H9 (cell line): Measurements from ENCODE around the gene HELT. TPM values are rescaled to one million over a fixed set of nuclear protein-coding genes. Genes with fewer than 3 reads are reported as not detected.
A peak's percentile ranks its signal among the peaks of the same experiment; 100 is the strongest.

Experiments used
- DNase-seq: peaks from one replicate; pipeline ENCODE4 v3.0.0-alpha.2; 2017
- H2AFZ ChIP-seq: one replicate; pipeline ENCODE4 v1.6.1; 2013; ENCODE audit warnings: mild to moderate bottlenecking, low read length, control low read depth, moderate library complexity
- H2AK5ac ChIP-seq: 2 replicates; pipeline ENCODE4 v1.6.1; 2013; ENCODE audit warnings: low read length, control low read depth, mixed read lengths; ENCODE audit not compliant: insufficient read length
- H2BK120ac ChIP-seq: one replicate; pipeline ENCODE4 v1.6.1; 2013; ENCODE audit warnings: low read depth, mild to moderate bottlenecking, low read length, control low read depth, inconsistent platforms; ENCODE audit not compliant: poor library complexity, severe bottlenecking
- H2BK12ac ChIP-seq: 2 replicates; pipeline ENCODE4 v1.6.1; 2013; ENCODE audit warnings: low read length, control low read depth, mixed read lengths, low read depth; ENCODE audit not compliant: insufficient read length
- H2BK15ac ChIP-seq: 2 replicates; pipeline ENCODE4 v1.6.1; 2013; ENCODE audit warnings: low read depth, low read length, control low read depth
- H2BK20ac ChIP-seq: one replicate; pipeline ENCODE4 v1.6.1; 2013; ENCODE audit warnings: low read depth, mild to moderate bottlenecking, low read length, control low read depth, inconsistent platforms; ENCODE audit not compliant: poor library complexity, severe bottlenecking
- H2BK5ac ChIP-seq: 2 replicates; pipeline ENCODE4 v1.6.1; 2013; ENCODE audit warnings: low read length, control low read depth, mixed read lengths; ENCODE audit not compliant: insufficient read length
- H3K14ac ChIP-seq: 2 replicates; pipeline ENCODE4 v1.6.1; 2013; ENCODE audit warnings: low read length, control low read depth; ENCODE audit not compliant: insufficient read depth
- H3K18ac ChIP-seq: 2 replicates; pipeline ENCODE4 v1.6.1; 2013; ENCODE audit warnings: low read depth, mild to moderate bottlenecking, mixed read lengths, low read length, control low read depth; ENCODE audit not compliant: insufficient read length
- H3K23ac ChIP-seq: 2 replicates; pipeline ENCODE4 v1.6.1; 2013; ENCODE audit warnings: low read length, control low read depth, mixed read lengths, low read depth; ENCODE audit not compliant: insufficient read length
- H3K23me2 ChIP-seq: 2 replicates; pipeline ENCODE4 v1.6.1; 2013; ENCODE audit warnings: low read depth, mild to moderate bottlenecking, mixed read lengths, low read length, control low read depth; ENCODE audit not compliant: insufficient read length, poor library complexity, severe bottlenecking
- H3K27ac ChIP-seq: 2 replicates; pipeline ENCODE4 v1.5.1; 2013; ENCODE audit warnings: low read length, control low read depth, mixed read lengths, low read depth; ENCODE audit not compliant: insufficient read length
- H3K27me3 ChIP-seq: 2 replicates; pipeline ENCODE4 v1.6.1; 2013; ENCODE audit warnings: low read length, control low read depth, inconsistent platforms; ENCODE audit not compliant: insufficient read depth
- H3K4ac ChIP-seq: 2 replicates; pipeline ENCODE4 v1.6.1; 2013; ENCODE audit warnings: low read depth, mild to moderate bottlenecking, control low read depth, inconsistent platforms, low read length, moderate library complexity
- H3K4me1 ChIP-seq: 2 replicates; pipeline ENCODE4 v1.6.1; 2013; ENCODE audit warnings: low read length, control low read depth, inconsistent platforms; ENCODE audit not compliant: insufficient read depth
- H3K4me2 ChIP-seq: 2 replicates; pipeline ENCODE4 v1.6.1; 2013; ENCODE audit warnings: low read length, control low read depth, mixed read lengths; ENCODE audit not compliant: insufficient read length, insufficient read depth
- H3K56ac ChIP-seq: 2 replicates; pipeline ENCODE4 v1.6.1; 2013; ENCODE audit warnings: low read depth, mild to moderate bottlenecking, mixed read lengths, low read length, control low read depth; ENCODE audit not compliant: insufficient read length
- H3K79me1 ChIP-seq: 2 replicates; pipeline ENCODE4 v1.6.1; 2013; ENCODE audit warnings: low read depth, mild to moderate bottlenecking, moderate library complexity, low read length, control low read depth, inconsistent platforms; ENCODE audit not compliant: insufficient read depth, poor library complexity, severe bottlenecking
- H3K79me2 ChIP-seq: 2 replicates; pipeline ENCODE4 v1.6.1; 2013; ENCODE audit warnings: low read length, control low read depth, inconsistent platforms; ENCODE audit not compliant: insufficient read depth
- H3K9ac ChIP-seq: 2 replicates; pipeline ENCODE4 v1.6.1; 2013; ENCODE audit warnings: low read length, control low read depth, mixed read lengths; ENCODE audit not compliant: insufficient read length; ENCODE audit errors: extremely low read depth
- H3K9me3 ChIP-seq: one replicate; pipeline ENCODE4 v1.6.1; 2013; ENCODE audit warnings: low read depth, low read length, inconsistent platforms; ENCODE audit not compliant: control insufficient read depth
- H3T11ph ChIP-seq: one replicate; pipeline ENCODE4 v1.6.1; 2013; ENCODE audit warnings: mild to moderate bottlenecking, low read length, control low read depth, inconsistent platforms
- H4K20me1 ChIP-seq: one replicate; pipeline ENCODE4 v1.6.1; 2013; ENCODE audit not compliant: control insufficient read depth, insufficient read length, insufficient read depth
- H4K5ac ChIP-seq: 2 replicates; pipeline ENCODE4 v1.6.1; 2013; ENCODE audit warnings: low read depth, mild to moderate bottlenecking, mixed read lengths, low read length, control low read depth; ENCODE audit not compliant: insufficient read length
- H4K8ac ChIP-seq: replicated peaks from 2 replicates; pipeline ENCODE4 v1.6.1; 2013; ENCODE audit warnings: low read length, control low read depth, mixed read lengths, low read depth; ENCODE audit not compliant: insufficient read length
- H4K91ac ChIP-seq: 2 replicates; pipeline ENCODE4 v1.6.1; 2013; ENCODE audit warnings: low read depth, mild to moderate bottlenecking, moderate library complexity, mixed read lengths, low read length, control low read depth; ENCODE audit not compliant: insufficient read length
- H3K27ac Mint-ChIP-seq, 3 experiments: 2 replicates in 2 of 3; 3 replicates in 1 of 3; pipeline ENCODE4 v1.8.0; 2020 to 2021; ENCODE audit warnings: mixed read lengths in 3 of 3, mild to moderate bottlenecking in 1 of 3, moderate library complexity in 1 of 3
- H3K27me3 Mint-ChIP-seq: 2 replicates; pipeline ENCODE4 v1.8.0; 2021; ENCODE audit warnings: low read depth, mild to moderate bottlenecking, moderate library complexity, mixed read lengths
- H3K36me3 Mint-ChIP-seq, 3 experiments: 2 replicates in 2 of 3; 3 replicates in 1 of 3; pipeline ENCODE4 v1.8.0; 2020 to 2021; ENCODE audit warnings: low read depth in 3 of 3, mixed read lengths in 3 of 3; ENCODE audit not compliant: insufficient read depth in 1 of 3
- H3K4me1 Mint-ChIP-seq, 2 experiments: 2 replicates each; pipeline ENCODE4 v1.8.0; 2020; ENCODE audit warnings: mixed read lengths in 2 of 2
- H3K4me3 Mint-ChIP-seq, 2 experiments: 2 replicates in 1 of 2; 3 replicates in 1 of 2; pipeline ENCODE4 v1.8.0; 2020 to 2021; ENCODE audit warnings: mild to moderate bottlenecking in 2 of 2, mixed read lengths in 2 of 2, moderate library complexity in 1 of 2
- H3K9me3 Mint-ChIP-seq, 2 experiments: 2 replicates in 1 of 2; 3 replicates in 1 of 2; pipeline ENCODE4 v1.8.0; 2020; ENCODE audit warnings: mild to moderate bottlenecking in 2 of 2, mixed read lengths in 2 of 2, moderate library complexity in 1 of 2
- CTCF ChIP-seq: fragments of 200-600 bp; sonication (generic); conservative IDR thresholded peaks from 3 replicates; pipeline ENCODE4 v1.8.0; 2021; ENCODE audit warnings: antibody characterized with exemption, mild to moderate bottlenecking
- WGBS: extraction: QIAGEN DNeasy Blood & Tissue Kit; methylation state at CpG from one replicate; pipeline ENCODE4 v1.1.7; 2013; ENCODE audit warnings: missing lambda C conversion rate, low lambda C conversion rate, mixed read lengths; ENCODE audit not compliant: insufficient read length; ENCODE audit errors: extremely low coverage; 5-methylcytosine and 5-hydroxymethylcytosine counted together
- total RNA-seq: library from RNA; stranded (reverse); gene quantifications from 2 replicates; pipeline ENCODE4 v1.2.1, GENCODE V29; 2021

HELT gene
- total RNA-seq, 1 experiment from 2014 or later, result not detected

- H3K9ac ChIP-seq, result no peak overlapping the region
- H2BK15ac ChIP-seq, result no peak overlapping the region
- H3K4ac ChIP-seq, result no peak overlapping the region
- no CpG with 5 or more reads among the region's 6 CpGs for WGBS
- no peak overlapping the region for H3K56ac ChIP-seq
- H3K36me3 Mint-ChIP-seq, result 0 out of 7 replicates have a peak, but pooled peaks cover 0 to 5% (median 0%) of the 10 kb centered on the region in 3 experiments
- no peaks in the 10 kb centered on the region for H3K9me3 ChIP-seq
- H4K8ac ChIP-seq, result no peak overlapping the region
- no peak overlapping the region for H2BK5ac ChIP-seq
- no peak overlapping the region for H2BK120ac ChIP-seq
- H3K18ac ChIP-seq, result no peak overlapping the region
- H3K27ac ChIP-seq, result no peak overlapping the region
- no peak overlapping the region for H3T11ph ChIP-seq
- no peak for DNase-seq
- H3K27ac Mint-ChIP-seq, result no peak overlapping the region
- no peak overlapping the region for H2BK12ac ChIP-seq
- no peaks in the 10 kb centered on the region for H3K79me1 ChIP-seq
- no peak overlapping the region for H3K4me3 Mint-ChIP-seq
- H3K4me2 ChIP-seq, result no peak overlapping the region
- TF ChIP-seq CTCF, result peak; percentile 55; the same call in 2 of the 3 replicates
- peaks cover 3 to 5% of the 10 kb centered on the region in 2 experiments for H3K9me3 Mint-ChIP-seq
- H3K14ac ChIP-seq, result no peak overlapping the region
- H2AK5ac ChIP-seq, result no peak overlapping the region
- H4K91ac ChIP-seq, result no peak overlapping the region
- peaks cover 25% of the 10 kb centered on the region for H3K27me3 Mint-ChIP-seq
- no peak overlapping the region for H3K23ac ChIP-seq
- no peaks in the 10 kb centered on the region for H3K4me1 ChIP-seq
- no peaks in the 10 kb centered on the region; the same call in 1 of the 2 replicates for H3K27me3 ChIP-seq
- H4K20me1 ChIP-seq, result no peaks in the 10 kb centered on the region
- no peak overlapping the region for H2AFZ ChIP-seq
- no peak overlapping the region for H2BK20ac ChIP-seq
- H3K4me1 Mint-ChIP-seq, result peaks cover 8 to 14% of the 10 kb centered on the region in 2 experiments
- H4K5ac ChIP-seq, result no peak overlapping the region
- no peaks in the 10 kb centered on the region for H3K23me2 ChIP-seq
- no peaks in the 10 kb centered on the region for H3K79me2 ChIP-seq
Observed at GRCh38 chr4:185036842-185037241, 18.6 kb downstream of the HELT start.
